HG03469 (cell line): ENCODE data around the gene RPS24.
"Not testable (repeated sequence)": the region's sequence is repeated elsewhere in the genome, so short reads cannot be mapped to it uniquely, and the experiment has no call there.

ENCODE experiments used
- ATAC-seq: cut with Tn5 transposase; IDR thresholded peaks from one replicate; pipeline ENCODE4 v1.9.1; 2021; ENCODE audit warnings: mild to moderate bottlenecking, moderate library complexity, moderate number of reproducible peaks; ENCODE audit not compliant: unreplicated experiment

Gene RPS24

GRCh38 chr10:78047314-78047891 is 13.7 kb downstream of the RPS24 start:
- ATAC-seq = peak; percentile 42

GRCh38 chr10:78049851-78050250 is 16.2 kb downstream of the RPS24 start:
- ATAC-seq = no peak

GRCh38 chr10:78053211-78053868 is 19.7 kb downstream of the RPS24 start:
- no peak for ATAC-seq

GRCh38 chr10:78058562-78058961 is 24.9 kb downstream of the RPS24 start:
- no peak for ATAC-seq

- ATAC-seq = no peak
These were observed 26.4 kb downstream of the RPS24 start for GRCh38 chr10:78059906-78060702.

GRCh38 chr10:78062296-78062695 is 28.6 kb downstream of the RPS24 start:
- ATAC-seq = no peak

GRCh38 chr10:78063236-78063635 is 29.6 kb downstream of the RPS24 start:
- no peak for ATAC-seq

- ATAC-seq = not testable (repeated sequence)
These were observed 31.3 kb downstream of the RPS24 start for GRCh38 chr10:78064919-78065318.

- ATAC-seq = no peak
These were observed 31.9 kb downstream of the RPS24 start for GRCh38 chr10:78065611-78066010.

- ATAC-seq = no peak
These were observed 32.3 kb downstream of the RPS24 start for GRCh38 chr10:78066012-78066411.

GRCh38 chr10:78066728-78067430 is 33.2 kb downstream of the RPS24 start:
- no peak for ATAC-seq

- no peak for ATAC-seq
These were observed 35.5 kb downstream of the RPS24 start for GRCh38 chr10:78069151-78069550.

GRCh38 chr10:78070064-78070463 is 36.4 kb downstream of the RPS24 start:
- ATAC-seq = not testable (repeated sequence)

- ATAC-seq = no peak
These were observed 37.1 kb downstream of the RPS24 start for GRCh38 chr10:78070726-78071125.

GRCh38 chr10:78071140-78071856 is 37.6 kb downstream of the RPS24 start:
- no peak for ATAC-seq

- ATAC-seq = no peak
These were observed 38.2 kb downstream of the RPS24 start for GRCh38 chr10:78071857-78072179.

GRCh38 chr10:78072504-78072903 is 38.8 kb downstream of the RPS24 start:
- no peak for ATAC-seq

- ATAC-seq = not testable (repeated sequence)
These were observed 42.1 kb downstream of the RPS24 start for GRCh38 chr10:78075806-78076205.

GRCh38 chr10:78078539-78079330 is 45.1 kb downstream of the RPS24 start:
- ATAC-seq = no peak

- ATAC-seq = no peak
These were observed 45.7 kb downstream of the RPS24 start for GRCh38 chr10:78079411-78079810.
